HCT116 (cell line): ENCODE data around the gene ALDH1L2. TPM values are rescaled to one million over a fixed set of nuclear protein-coding genes. Genes with fewer than 3 reads are reported as not detected.

ENCODE experiments used
- ATAC-seq: fragments of 200-7000 bp; cut with Tn5 transposase; 2 replicates; pipeline ENCODE4 v1.9.1; 2020; ENCODE audit warnings: mild to moderate bottlenecking, moderate library complexity
- BruUV-seq: library from RNA; stranded (reverse); fragments of 400-500 nt; replicated peaks from 2 replicates; lab custom pipeline; 2021; lab: Mats Ljungman, UMichigan
- CTCF ChIA-PET: fragments of 300-600 bp; sonication (Branson Sonifier 250); formaldehyde crosslinking; loops from one replicate; lab custom pipeline; 2021; ENCODE audit warnings: antibody characterized with exemption; lab: Charles Lee
- POLR2A ChIA-PET: fragments of 300-600, 350-600 bp; sonication (Branson Sonifier 250); formaldehyde crosslinking; loops from one replicate; lab custom pipeline; 2021; ENCODE audit warnings: antibody characterized with exemption; lab: Charles Lee
- RAD21 ChIA-PET, 2 experiments: fragments of 300-600 bp; sonication (Branson Sonifier 250); formaldehyde crosslinking; loops; one replicate each; lab custom pipeline; 2023; ENCODE audit warnings: low total read pairs in 2 of 2; ENCODE audit not compliant: uncharacterized antibody in 2 of 2, unreplicated experiment in 2 of 2, low non-redundant PET in 1 of 2; lab: Charles Lee
- DNase-seq: peaks from one replicate; pipeline ENCODE4 v3.0.0-alpha.2; 2010; ENCODE audit warnings: low read depth, low spot score
- H2AFZ ChIP-seq: fragments of 200-600 bp; shearing (Covaris generic), sonication (generic); 2 replicates; pipeline ENCODE4 v1.6.1; 2017; ENCODE audit warnings: low read depth, mixed run types, mixed read lengths, antibody characterized with exemption, low read length; ENCODE audit not compliant: poor library complexity, severe bottlenecking
- H3K27ac ChIP-seq: 2 replicates; pipeline ENCODE4 v1.5.1; 2012; ENCODE audit warnings: low read depth, low read length
- H3K27me3 ChIP-seq: fragments of 200-600 bp; sonication (generic); 2 replicates; pipeline ENCODE4 v1.6.1; 2016; ENCODE audit warnings: mixed run types, low read length, mixed read lengths; ENCODE audit not compliant: insufficient read depth
- H3K36me3 ChIP-seq, 2 experiments: fragments of 200-500 bp in 1 of 2; fragments of 200-600 bp in 1 of 2; sonication (Bioruptor generic) in 1 of 2; sonication (generic) in 1 of 2; 2 replicates each; pipeline versions ENCODE4 v1.5.1 to v1.6.1; 2014 to 2016; ENCODE audit warnings: low read length in 2 of 2, inconsistent platforms in 1 of 2, mixed read lengths in 1 of 2, mixed run types in 1 of 2; ENCODE audit not compliant: insufficient read depth in 2 of 2, control insufficient read depth in 1 of 2
- H3K4me1 ChIP-seq, 2 experiments: fragments of 200-600 bp in 1 of 2; sonication (generic) in 1 of 2; 2 replicates each; pipeline versions ENCODE4 v1.5.1 to v1.6.1; 2012 to 2017; ENCODE audit warnings: low read length in 2 of 2, inconsistent platforms in 1 of 2, mild to moderate bottlenecking in 1 of 2, mixed read lengths in 1 of 2, mixed run types in 1 of 2, moderate library complexity in 1 of 2; ENCODE audit not compliant: insufficient read depth in 2 of 2, control insufficient read depth in 1 of 2
- H3K4me2 ChIP-seq: fragments of 200-600 bp; sonication (generic); 2 replicates; pipeline ENCODE4 v1.6.1; 2017; ENCODE audit warnings: mixed run types, low read length, mixed read lengths
- H3K4me3 ChIP-seq, 2 experiments: fragments of 200-600 bp in 1 of 2; sonication (generic) in 1 of 2; replicated peaks in 1 of 2; 2 replicates each; pipeline ENCODE4 v1.5.1; 2011 to 2016; ENCODE audit warnings: low read length in 2 of 2, control low read depth in 1 of 2, low read depth in 1 of 2, mild to moderate bottlenecking in 1 of 2, mixed read lengths in 1 of 2, mixed run types in 1 of 2
- H3K79me2 ChIP-seq: fragments of 200-600 bp; sonication (generic); 2 replicates; pipeline ENCODE4 v1.6.1; 2017; ENCODE audit warnings: mild to moderate bottlenecking, mixed run types, low read length, moderate library complexity, mixed read lengths; ENCODE audit not compliant: insufficient read depth
- H3K9ac ChIP-seq: fragments of 200-600 bp; sonication (generic); 2 replicates; pipeline ENCODE4 v1.6.1; 2016; ENCODE audit warnings: low read length, mixed read lengths
- H3K9me2 ChIP-seq: fragments of 200-600 bp; sonication (generic), shearing (Covaris generic); 2 replicates; pipeline ENCODE4 v1.6.1; 2017; ENCODE audit warnings: mixed run types, mild to moderate bottlenecking, moderate library complexity; ENCODE audit not compliant: insufficient read depth
- H3K9me3 ChIP-seq, 2 experiments: fragments of 200-500 bp in 1 of 2; fragments of 200-600 bp in 1 of 2; sonication (Bioruptor generic) in 1 of 2; sonication (generic) in 1 of 2; 2 replicates each; pipeline ENCODE4 v1.6.1; 2014 to 2017; ENCODE audit warnings: low read length in 2 of 2, mixed read lengths in 2 of 2, inconsistent platforms in 1 of 2, low read depth in 1 of 2, mild to moderate bottlenecking in 1 of 2, mixed run types in 1 of 2, moderate library complexity in 1 of 2; ENCODE audit not compliant: control insufficient read depth in 1 of 2, insufficient read depth in 1 of 2
- H4K20me1 ChIP-seq: fragments of 200-600 bp; sonication (generic), shearing (Covaris generic); 2 replicates; pipeline ENCODE4 v1.6.1; 2017; ENCODE audit warnings: mixed run types, mild to moderate bottlenecking, moderate library complexity; ENCODE audit not compliant: insufficient read depth
- ATF3 ChIP-seq: IDR thresholded peaks from 2 replicates; pipeline ENCODE4 v1.6.1; 2012
- FOSL1 ChIP-seq: IDR thresholded peaks from 2 replicates; pipeline ENCODE4 v1.6.1; 2012; ENCODE audit warnings: low read depth
- JUND ChIP-seq: IDR thresholded peaks from 2 replicates; pipeline ENCODE4 v1.6.1; 2012
- REST ChIP-seq: IDR thresholded peaks from 2 replicates; pipeline ENCODE4 v1.6.1; 2012; ENCODE audit warnings: low read depth
- YY1 ChIP-seq: IDR thresholded peaks from 2 replicates; pipeline ENCODE4 v1.6.1; 2011; ENCODE audit warnings: low read length, low read depth, moderate library complexity, mild to moderate bottlenecking; ENCODE audit not compliant: insufficient replicate concordance; ENCODE audit errors: extremely low read depth
- ZFX ChIP-seq: fragments of 450-650 bp; IDR thresholded peaks from 2 replicates; pipeline ENCODE4 v1.6.1; 2017
- intact Hi-C: fragments of 100-400 bp; cut with micrococcal nuclease; formaldehyde crosslinking; loops from 2 replicates; pipeline ENCODE4 v1.10.0; 2022
- total RNA-seq: library from RNA; stranded (reverse); gene quantifications from one replicate; pipeline ENCODE4 v1.2.1, GENCODE V29; 2021; ENCODE audit not compliant: unreplicated experiment

The ALDH1L2 gene
- total RNA-seq, 1 experiment from 2014 or later: 1.5 TPM

- TF ChIP-seq REST: no peak
These were observed 53.1 kb downstream of the ALDH1L2 start (continued) for GRCh38 chr12:105030820-105031807.

GRCh38 chr12:105026411-105026810, 57.8 kb downstream of the ALDH1L2 start:
- Histone ChIP-seq H3K27ac (no peak overlapping the region), H3K4me1 (no peaks in the 10 kb centered on the region), H3K79me2 (no peaks in the 10 kb centered on the region), H4K20me1 (no peaks in the 10 kb centered on the region), H3K27me3 (no peaks in the 10 kb centered on the region), H2AFZ (no peak overlapping the region), H3K4me3 (no peak overlapping the region), H3K4me2 (no peak overlapping the region), H3K9me2 (no peaks in the 10 kb centered on the region), H3K9me3 (no peaks in the 10 kb centered on the region), H3K9ac (no peak overlapping the region), H3K36me3 (no peaks in the 10 kb centered on the region)
- DNase-seq: no peak
- intact Hi-C loops: no loop called here
- ATAC-seq: no peak
- ChIA-PET CTCF (no interaction called here), POLR2A (no interaction called here), RAD21 (no interaction called here)
- no peak for TF ChIP-seq REST
- no peak for TF ChIP-seq JUND
- TF ChIP-seq ATF3: no peak
- no peak for TF ChIP-seq ZFX
- no peak for TF ChIP-seq FOSL1
- TF ChIP-seq YY1: no peak
- no TSS peak for BruUV-seq
